Endometrial microvascular endothelial cells (primary cell): ENCODE measurements around the gene NUDT16. TPM values are rescaled to one million over a fixed set of nuclear protein-coding genes. Genes with fewer than 3 reads are reported as not detected.

ENCODE experiments used
- in situ Hi-C: cut with HindIII; loops from 2 replicates; pipeline ENCODE4 v1.10.0; 2017; ENCODE audit warnings: low sequenced_read_pairs, low pct_unique_long_range_greater_than_20kb; ENCODE audit errors: inconsistent ontology term
- total RNA-seq: library from RNA; depleted of rRNA; stranded (reverse); fragments of >200 nt; gene quantifications from one replicate; pipeline ENCODE4 v1.2.3, GENCODE V29; 2015; ENCODE audit errors: inconsistent ontology term

Gene NUDT16
- total RNA-seq, 1 donor from 2014 or later: 4.2 TPM

DNA sequence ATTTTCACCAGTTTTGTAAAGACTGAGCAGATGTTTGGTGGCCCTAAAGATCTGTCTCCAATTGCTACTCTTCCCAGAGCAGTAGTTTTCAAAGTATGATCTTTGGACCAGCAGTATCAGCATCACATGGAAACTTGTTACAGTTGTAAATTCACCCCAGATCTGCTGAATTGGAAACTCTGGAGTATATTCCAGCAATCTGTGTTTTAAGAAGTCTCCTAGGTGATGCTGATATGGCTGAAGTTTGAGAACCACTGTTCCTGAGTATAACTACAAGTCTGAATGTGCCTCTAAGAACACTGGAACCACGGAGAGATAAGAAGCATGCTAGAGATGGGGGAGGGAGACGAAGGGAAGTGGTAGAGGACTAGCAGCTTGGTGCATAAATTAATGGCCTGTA is 45.7 kb downstream of the NUDT16 start:
- in situ Hi-C loops: no loop called here

DNA sequence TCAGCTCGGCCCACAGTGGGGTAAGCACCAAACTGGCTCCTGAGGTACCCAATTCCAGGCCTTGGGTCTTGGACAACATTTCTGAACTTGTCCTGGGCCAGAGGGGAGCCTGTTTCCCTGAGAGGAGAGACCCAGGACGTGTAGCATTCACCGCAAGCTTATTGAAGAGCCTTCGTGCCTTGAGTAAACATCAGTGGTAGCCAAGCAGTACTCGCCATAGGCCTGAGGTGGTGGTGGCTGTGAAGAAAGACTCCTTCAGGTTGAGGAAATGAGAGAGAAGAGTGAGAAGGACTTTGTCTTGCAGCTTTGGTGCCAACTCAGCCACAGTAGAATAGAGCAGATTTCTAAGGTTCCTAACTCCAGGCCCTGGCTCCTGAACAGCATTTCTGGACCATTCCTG is 50.2 kb downstream of the NUDT16 start:
- in situ Hi-C loops: no loop called here

GRCh38 chr3:131432441-131432840 is 50.9 kb downstream of the NUDT16 start:
- in situ Hi-C loops: no loop called here

DNA sequence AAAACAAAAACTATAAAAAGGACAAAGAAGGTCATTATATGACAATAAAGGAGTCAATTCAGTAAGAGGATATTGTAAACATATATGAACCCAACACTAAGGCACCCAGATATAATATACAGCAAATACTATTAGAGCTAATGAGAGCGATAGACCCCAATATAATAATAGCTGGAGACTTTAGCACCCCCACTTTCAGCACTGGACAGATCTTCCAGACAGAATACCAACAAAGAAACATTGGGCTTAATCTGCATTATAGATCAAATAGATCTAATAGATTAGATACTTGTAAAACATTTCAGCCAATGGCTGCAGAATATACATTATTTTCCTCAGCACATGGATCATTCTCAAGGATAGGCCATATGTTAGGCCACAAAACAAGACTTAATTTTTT is 53.4 kb downstream of the NUDT16 start:
- in situ Hi-C loops: no loop called here

Other genes starting within 250 kb of the NUDT16 start
- 130 TPM for gene MRPL3, start 121.2 kb downstream of the NUDT16 start, total RNA-seq